OCI-LY3 (cell line): ENCODE data around the gene RAB26.
A peak's percentile ranks its signal among the peaks of the same experiment; 100 is the strongest.
"Not testable (repeated sequence)": the region's sequence is repeated elsewhere in the genome, so short reads cannot be mapped to it uniquely, and the experiment has no call there.

Experiments used
- H2AFZ ChIP-seq: fragments of 200-600, 300-600 bp; shearing (Covaris generic); 2 replicates; pipeline ENCODE4 v1.6.0; 2014; ENCODE audit warnings: antibody characterized with exemption, low read depth, low read length
- H3K27ac ChIP-seq: fragments of 200-600, 300-600 bp; sonication (generic); 2 replicates; pipeline ENCODE4 v1.5.1; 2014; ENCODE audit warnings: mild to moderate bottlenecking, low read length, moderate library complexity, mixed read lengths
- H3K27me3 ChIP-seq: fragments of 200-600, 300-600 bp; sonication (generic); 2 replicates; pipeline ENCODE4 v1.6.1; 2014; ENCODE audit warnings: low read depth, low read length, mixed read lengths
- H3K36me3 ChIP-seq: fragments of 200-600, 300-600 bp; sonication (generic); replicated peaks from 2 replicates; pipeline ENCODE3; 2014; ENCODE audit warnings: low read depth, low read length, mixed read lengths
- H3K4me1 ChIP-seq: fragments of 300-600, 200-600 bp; sonication (generic); 2 replicates; pipeline ENCODE4 v1.6.1; 2014; ENCODE audit warnings: low read length, mixed read lengths
- H3K4me2 ChIP-seq: fragments of 200-600, 300-600 bp; sonication (generic); 2 replicates; pipeline ENCODE4 v1.6.1; 2014; ENCODE audit warnings: low read length, mixed read lengths
- H3K4me3 ChIP-seq: fragments of 300-600, 200-600 bp; sonication (generic); 2 replicates; pipeline ENCODE4 v1.5.1; 2014; ENCODE audit warnings: antibody characterized with exemption, mild to moderate bottlenecking, low read length, moderate library complexity
- H3K79me2 ChIP-seq: fragments of 300-600, 200-600 bp; shearing (Covaris generic); 2 replicates; pipeline ENCODE4 v1.6.1; 2014; ENCODE audit warnings: mild to moderate bottlenecking, low read length, mixed read lengths
- H3K9ac ChIP-seq: fragments of 300-600, 200-600 bp; shearing (Covaris generic); 2 replicates; pipeline ENCODE4 v1.6.0; 2014; ENCODE audit warnings: mild to moderate bottlenecking, low read length, moderate library complexity
- H3K9me3 ChIP-seq: fragments of 200-600, 300-600 bp; shearing (Covaris generic); 2 replicates; pipeline ENCODE4 v1.6.1; 2014; ENCODE audit warnings: low read length, mixed read lengths; ENCODE audit not compliant: insufficient read depth
- H4K20me1 ChIP-seq: fragments of 200-600, 300-600 bp; sonication (generic); 2 replicates; pipeline ENCODE4 v1.6.1; 2016; ENCODE audit warnings: low read length, mixed read lengths; ENCODE audit not compliant: insufficient read depth

RAB26 gene

DNA sequence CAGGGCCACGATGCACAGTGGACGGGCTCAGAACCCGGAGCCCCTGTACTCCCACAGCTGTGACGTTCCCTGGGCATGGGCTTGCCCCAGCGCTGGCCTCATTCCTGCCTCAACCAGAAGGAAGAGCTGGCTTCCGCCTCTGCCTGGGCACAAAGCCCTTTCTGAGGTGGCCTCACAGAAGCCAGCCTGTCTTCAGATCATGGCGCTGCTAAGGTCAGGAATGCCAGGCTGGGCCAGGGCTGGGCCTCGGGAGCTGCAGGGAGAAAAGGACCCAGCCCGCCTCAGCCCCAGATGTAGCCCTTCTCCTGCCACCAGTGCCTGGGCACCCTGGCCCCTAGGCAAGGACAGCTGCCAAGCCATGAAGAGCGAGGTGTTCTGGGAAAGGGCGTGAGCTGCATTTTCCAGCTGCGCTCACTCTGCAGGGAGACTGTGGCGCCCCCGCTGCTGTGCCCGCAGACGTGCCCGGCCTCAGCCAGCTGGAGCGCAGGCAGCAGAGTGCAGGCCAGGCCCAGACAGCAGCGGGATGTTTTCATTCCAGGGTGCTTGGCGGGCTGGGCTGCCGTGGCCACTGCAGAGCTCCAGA is 22.2 kb upstream of the RAB26 start:
- H3K36me3 ChIP-seq, result not testable (repeated sequence)

DNA sequence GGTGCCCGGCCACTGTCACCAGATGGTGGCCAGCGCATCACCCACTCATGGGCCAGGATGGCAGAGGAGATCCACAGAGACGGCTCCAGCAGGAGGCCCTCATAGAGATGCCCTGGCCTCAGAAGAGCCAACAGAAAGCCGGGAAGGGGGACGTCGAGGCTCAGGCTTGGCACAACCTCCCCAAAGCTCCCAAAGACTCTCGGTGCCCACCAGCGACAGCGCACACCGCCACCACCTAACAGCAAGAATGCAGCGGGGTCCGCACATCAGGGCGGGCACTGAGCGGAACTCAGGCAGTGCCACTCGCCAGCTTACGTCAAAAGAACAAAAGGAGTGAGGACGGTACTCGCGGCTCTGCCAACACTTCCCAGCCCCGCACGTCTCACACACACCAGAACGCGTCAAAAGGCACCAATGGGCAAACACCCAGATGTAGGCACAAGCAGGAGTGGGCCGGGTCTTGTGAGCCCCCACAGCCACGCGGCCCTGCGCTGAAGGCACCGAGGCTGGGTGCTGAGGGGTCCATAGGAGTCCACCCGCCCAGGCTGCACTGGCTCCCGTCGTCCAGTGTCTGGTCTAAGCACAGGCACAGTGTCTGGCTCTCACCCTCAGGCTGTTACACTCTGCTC is 21.4 kb upstream of the RAB26 start:
- H3K36me3 ChIP-seq, H3K9ac ChIP-seq, H3K4me3 ChIP-seq, H3K4me1 ChIP-seq, H3K9me3 ChIP-seq, H3K27ac ChIP-seq, H3K27me3 ChIP-seq, H3K4me2 ChIP-seq, H4K20me1 ChIP-seq, H2AFZ ChIP-seq, H3K79me2 ChIP-seq: not testable (repeated sequence)

More for the DNA sequence above, 22.2 kb upstream of the RAB26 start:
- H3K4me2 ChIP-seq, H3K27ac ChIP-seq, H2AFZ ChIP-seq, H3K9ac ChIP-seq, H3K27me3 ChIP-seq, H4K20me1 ChIP-seq, H3K4me3 ChIP-seq, H3K4me1 ChIP-seq, H3K79me2 ChIP-seq, H3K9me3 ChIP-seq: not testable (repeated sequence)

DNA sequence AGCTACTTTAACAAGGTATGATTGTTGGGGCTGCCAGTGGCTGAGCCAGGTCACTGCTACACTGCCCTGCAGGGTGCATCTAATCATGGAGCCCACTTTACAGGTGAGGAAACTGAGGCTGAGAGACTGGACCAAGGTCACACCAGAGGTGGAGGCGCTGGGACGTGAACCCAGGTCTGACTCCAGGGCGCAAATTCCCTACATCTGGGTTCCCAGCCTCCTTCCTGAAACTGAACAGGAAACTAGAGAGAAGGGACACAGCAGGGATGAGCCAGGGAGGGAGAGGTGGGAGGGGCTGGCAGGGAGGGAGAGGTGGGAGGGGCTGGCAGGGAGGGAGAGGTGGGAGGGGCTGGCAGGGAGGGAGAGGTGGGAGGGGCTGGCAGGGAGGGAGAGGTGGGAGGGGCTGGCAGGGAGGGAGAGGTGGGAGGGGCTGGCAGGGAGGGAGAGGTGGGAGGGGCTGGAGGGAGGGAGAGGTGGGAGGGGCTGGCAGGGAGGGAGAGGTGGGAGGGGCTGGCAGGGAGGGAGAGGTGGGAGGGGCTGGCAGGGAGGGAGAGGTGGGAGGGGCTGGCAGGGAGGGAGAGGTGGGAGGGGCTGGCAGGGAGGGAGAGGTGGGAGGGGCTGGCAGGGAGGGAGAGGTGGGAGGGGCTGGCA is 20.7 kb upstream of the RAB26 start:
- not testable (repeated sequence) for H3K79me2 ChIP-seq, H3K4me3 ChIP-seq, H3K27ac ChIP-seq, H3K27me3 ChIP-seq, H3K4me1 ChIP-seq, H3K9ac ChIP-seq, H2AFZ ChIP-seq, H3K4me2 ChIP-seq, H3K9me3 ChIP-seq, H3K36me3 ChIP-seq, H4K20me1 ChIP-seq

DNA sequence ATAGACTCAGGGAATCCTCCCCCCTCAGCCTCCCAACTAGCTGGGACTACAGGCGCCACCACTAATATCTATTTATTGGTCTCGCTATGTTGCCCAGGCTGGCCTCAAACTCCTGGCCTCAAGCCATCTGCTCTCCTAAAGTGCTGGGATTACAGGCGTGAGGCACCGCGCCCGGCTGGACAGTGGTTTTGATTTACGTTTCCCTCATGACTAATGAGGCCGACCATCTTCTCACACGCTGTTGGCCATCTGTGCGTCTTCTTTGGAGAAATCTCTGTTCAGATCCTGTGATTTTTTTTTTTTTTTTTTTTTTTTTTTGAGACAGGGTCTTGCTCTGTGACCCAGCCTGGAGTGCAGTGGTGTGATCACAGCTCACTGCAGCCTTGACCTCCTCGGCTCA is 19.2 kb upstream of the RAB26 start:
- not testable (repeated sequence) for H3K79me2 ChIP-seq, H3K27ac ChIP-seq, H3K9ac ChIP-seq, H3K9me3 ChIP-seq, H3K36me3 ChIP-seq, H3K4me3 ChIP-seq, H3K27me3 ChIP-seq, H3K4me1 ChIP-seq, H2AFZ ChIP-seq, H4K20me1 ChIP-seq
- peak overlapping the region; percentile 89; the same call in 1 of the 2 replicates for H3K4me2 ChIP-seq

DNA sequence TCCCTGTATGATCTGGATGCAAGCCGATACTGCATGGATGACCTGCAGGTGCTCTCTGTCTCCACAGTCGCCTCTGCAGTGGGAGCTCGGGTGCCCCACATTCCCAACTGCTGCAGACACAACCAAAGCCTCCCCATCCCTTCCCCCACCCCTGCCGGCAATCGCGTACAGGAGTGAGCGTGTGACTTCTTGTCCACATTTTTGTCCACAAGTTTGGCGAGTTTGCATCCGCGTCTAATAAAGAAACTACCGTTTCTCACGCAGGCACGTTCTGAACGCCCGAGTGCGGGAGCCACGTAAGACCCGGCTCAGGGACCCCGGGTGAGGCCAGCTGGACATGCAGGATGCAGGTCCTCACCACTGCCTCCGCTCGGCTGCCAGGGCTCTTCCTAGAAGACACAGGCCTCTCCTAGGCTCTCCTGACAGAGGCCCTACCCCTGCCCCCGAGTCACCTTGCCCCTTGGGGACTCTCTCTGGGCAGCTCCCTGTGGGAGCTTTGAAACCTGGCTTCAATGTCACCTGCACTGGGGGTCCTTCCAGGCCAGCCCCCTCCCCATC is 18.5 kb upstream of the RAB26 start:
- H3K27me3 ChIP-seq, H3K9ac ChIP-seq, H3K79me2 ChIP-seq, H3K27ac ChIP-seq, H3K4me2 ChIP-seq, H3K4me1 ChIP-seq, H3K4me3 ChIP-seq, H3K9me3 ChIP-seq, H3K36me3 ChIP-seq, H2AFZ ChIP-seq, H4K20me1 ChIP-seq: not testable (repeated sequence)

DNA sequence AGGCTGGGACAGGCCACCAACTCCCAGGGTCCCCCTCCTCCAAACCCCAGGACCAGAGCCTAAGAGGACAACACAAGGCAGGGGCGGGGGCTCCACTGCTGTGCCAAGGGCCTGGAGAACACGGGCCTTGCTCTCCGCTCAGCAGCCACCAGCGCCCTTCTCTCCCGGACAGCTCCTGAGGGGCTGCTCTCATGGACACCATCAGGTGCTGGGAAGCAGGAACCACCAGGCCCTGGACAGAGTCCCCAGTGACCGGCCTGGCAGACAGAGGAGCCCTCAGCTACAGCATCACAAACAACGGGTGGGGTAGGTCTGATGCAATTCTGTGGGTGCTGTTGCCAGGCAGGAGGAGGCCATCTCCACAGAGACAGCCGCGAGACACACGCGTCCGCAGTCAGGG is 14.6 kb upstream of the RAB26 start:
- not testable (repeated sequence) for H3K9ac ChIP-seq, H4K20me1 ChIP-seq, H3K4me3 ChIP-seq, H3K27me3 ChIP-seq, H3K27ac ChIP-seq, H3K4me1 ChIP-seq, H3K79me2 ChIP-seq, H3K36me3 ChIP-seq, H3K4me2 ChIP-seq, H2AFZ ChIP-seq, H3K9me3 ChIP-seq

DNA sequence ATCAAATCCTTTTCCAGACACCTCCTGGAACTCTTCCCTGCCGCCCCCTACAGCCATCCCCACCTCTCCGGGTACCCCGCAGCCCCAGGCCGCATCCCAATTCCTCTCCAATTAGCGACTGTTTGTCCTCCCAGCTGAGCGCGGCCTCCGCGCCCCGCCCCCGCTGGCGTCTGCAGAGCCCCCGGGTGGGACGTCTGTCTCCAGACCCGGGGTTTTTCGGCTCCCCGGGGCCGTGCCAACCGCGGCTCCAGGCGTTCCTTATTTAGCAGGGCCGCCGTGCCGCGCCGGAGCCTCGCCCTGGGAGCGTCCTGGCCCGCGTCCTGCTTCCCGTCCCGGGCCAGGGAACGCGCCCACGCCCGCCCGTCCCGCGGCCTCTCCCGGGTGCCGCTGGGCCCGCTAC is 13.4 kb upstream of the RAB26 start:
- Histone ChIP-seq H3K4me3 (peak overlapping the region; percentile 78), H3K9ac (peak overlapping the region; percentile 48; the same call in 1 of the 2 replicates), H3K4me2 (peak overlapping the region; percentile 40)
- H4K20me1 ChIP-seq, H3K9me3 ChIP-seq, H3K79me2 ChIP-seq, H2AFZ ChIP-seq, H3K36me3 ChIP-seq, H3K4me1 ChIP-seq, H3K27me3 ChIP-seq, H3K27ac ChIP-seq: not testable (repeated sequence)

DNA sequence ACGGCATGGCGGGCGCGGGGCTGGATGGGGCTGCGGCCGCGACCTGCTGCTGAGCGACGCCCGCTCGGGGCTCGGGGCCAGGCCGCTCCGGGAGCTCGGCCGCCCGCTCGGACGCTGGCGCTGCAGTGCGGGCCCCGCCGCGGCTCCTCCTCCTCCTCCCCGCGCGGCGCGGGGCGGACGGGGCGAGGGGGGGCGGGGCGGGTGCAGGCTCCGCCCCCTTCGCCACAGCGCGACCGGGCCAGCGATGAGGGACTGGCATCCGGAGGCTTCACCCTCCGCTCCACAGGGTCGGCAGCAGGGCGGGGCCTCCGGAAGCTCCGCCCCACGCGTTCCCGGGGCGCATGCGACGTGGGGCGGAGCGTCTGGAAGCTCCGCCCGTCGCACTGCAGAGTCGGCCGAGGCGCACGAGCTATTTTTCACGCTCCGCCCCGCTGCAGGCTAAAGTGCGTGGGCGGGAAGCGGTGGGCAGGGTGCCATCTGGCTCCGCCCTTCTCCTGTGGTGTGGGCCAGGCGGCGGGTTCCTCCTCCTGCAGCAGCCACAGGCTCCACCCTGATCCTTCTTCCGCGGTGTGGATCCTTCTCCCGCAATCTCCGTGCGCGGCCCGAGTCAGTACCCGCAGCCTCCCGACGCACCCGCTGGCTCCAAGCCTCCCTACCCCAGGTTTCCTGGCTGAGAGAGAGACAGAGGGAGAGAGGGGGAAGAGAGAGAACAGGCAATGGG is 12.5 kb upstream of the RAB26 start, which contains the start of gene PKD1:
PKD1 (minus strand) TSS at position 129 of the 721 bp plus-strand sequence. CDS start 209 bp downstream, outside the sequence.
- not testable (repeated sequence) for H3K79me2 ChIP-seq, H3K36me3 ChIP-seq, H3K4me1 ChIP-seq, H3K27me3 ChIP-seq, H3K27ac ChIP-seq, H3K9me3 ChIP-seq, H2AFZ ChIP-seq, H4K20me1 ChIP-seq
- peak within 1 kb of the TSS; percentile 70 for H3K4me2 ChIP-seq
- peak within 1 kb of the TSS; percentile 68 for H3K9ac ChIP-seq
- peak within 1 kb of the TSS; percentile 80 for H3K4me3 ChIP-seq
